ENCODE data around the gene PTCD1. TPM values are rescaled to one million over a fixed set of nuclear protein-coding genes. Genes with fewer than 3 reads are reported as not detected.

PTCD1 gene
- total RNA-seq, 1 experiment from 2014 or later, result 15.0 TPM

DNA sequence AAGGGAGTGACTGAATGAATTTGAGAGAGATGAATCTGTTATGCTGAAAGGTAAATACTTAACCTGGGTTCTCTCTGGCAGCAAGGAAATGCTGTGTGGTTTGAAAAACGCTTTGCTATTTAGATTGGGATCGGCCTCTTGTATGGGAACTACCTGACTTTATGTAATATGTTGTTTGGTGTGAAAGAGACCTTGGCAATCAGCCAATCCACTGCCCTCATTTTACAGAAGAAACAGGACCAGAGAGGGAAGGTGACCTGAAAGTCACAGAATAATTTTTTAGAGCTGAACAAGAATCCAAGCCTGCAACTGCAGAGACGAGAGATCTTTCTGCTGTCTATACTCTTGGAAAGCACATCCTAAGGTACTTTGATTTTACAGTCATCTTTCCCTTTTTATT is 28.8 kb downstream of the PTCD1 start:
- intact Hi-C loops (cut with micrococcal nuclease; ENCODE audit: unreplicated experiment), result no loop called here
- peak overlapping the region; percentile 96 to 100 for H3K4me3 ChIP-seq (ENCODE audit: low read depth in 2 of 2, low read length in 2 of 2)
- H3K27me3 ChIP-seq (ENCODE audit: control insufficient read depth, insufficient read depth, low read length), result no peaks in the 10 kb centered on the region
- ATAC-seq, result no peak
- H3K4me1 ChIP-seq (ENCODE audit: control insufficient read depth, insufficient read depth, low read length), result peaks cover 19% of the 10 kb centered on the region
- CTCF ChIA-PET, result no interaction called here
- BruUV-seq (replicated peaks), result no TSS peak
- H3K9me3 ChIP-seq (ENCODE audit: control insufficient read depth, insufficient read depth, low read depth, low read length), result no peaks in the 10 kb centered on the region
- TF ChIP-seq, protein P1, sequence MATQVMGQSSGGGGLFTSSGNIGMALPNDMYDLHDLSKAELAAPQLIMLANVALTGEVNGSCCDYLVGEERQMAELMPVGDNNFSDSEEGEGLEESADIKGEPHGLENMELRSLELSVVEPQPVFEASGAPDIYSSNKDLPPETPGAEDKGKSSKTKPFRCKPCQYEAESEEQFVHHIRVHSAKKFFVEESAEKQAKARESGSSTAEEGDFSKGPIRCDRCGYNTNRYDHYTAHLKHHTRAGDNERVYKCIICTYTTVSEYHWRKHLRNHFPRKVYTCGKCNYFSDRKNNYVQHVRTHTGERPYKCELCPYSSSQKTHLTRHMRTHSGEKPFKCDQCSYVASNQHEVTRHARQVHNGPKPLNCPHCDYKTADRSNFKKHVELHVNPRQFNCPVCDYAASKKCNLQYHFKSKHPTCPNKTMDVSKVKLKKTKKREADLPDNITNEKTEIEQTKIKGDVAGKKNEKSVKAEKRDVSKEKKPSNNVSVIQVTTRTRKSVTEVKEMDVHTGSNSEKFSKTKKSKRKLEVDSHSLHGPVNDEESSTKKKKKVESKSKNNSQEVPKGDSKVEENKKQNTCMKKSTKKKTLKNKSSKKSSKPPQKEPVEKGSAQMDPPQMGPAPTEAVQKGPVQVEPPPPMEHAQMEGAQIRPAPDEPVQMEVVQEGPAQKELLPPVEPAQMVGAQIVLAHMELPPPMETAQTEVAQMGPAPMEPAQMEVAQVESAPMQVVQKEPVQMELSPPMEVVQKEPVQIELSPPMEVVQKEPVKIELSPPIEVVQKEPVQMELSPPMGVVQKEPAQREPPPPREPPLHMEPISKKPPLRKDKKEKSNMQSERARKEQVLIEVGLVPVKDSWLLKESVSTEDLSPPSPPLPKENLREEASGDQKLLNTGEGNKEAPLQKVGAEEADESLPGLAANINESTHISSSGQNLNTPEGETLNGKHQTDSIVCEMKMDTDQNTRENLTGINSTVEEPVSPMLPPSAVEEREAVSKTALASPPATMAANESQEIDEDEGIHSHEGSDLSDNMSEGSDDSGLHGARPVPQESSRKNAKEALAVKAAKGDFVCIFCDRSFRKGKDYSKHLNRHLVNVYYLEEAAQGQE (IDR thresholded peaks at IDR 0.05; ENCODE audit: insufficient read depth in 1 of 2, low read depth in 2 of 2, low read length in 1 of 2), result no peak
- no peak for TF ChIP-seq POLR2AphosphoS5 (IDR thresholded peaks at IDR 0.05; ENCODE audit: low read depth, low read length)
- TF ChIP-seq TCF7L2 (IDR thresholded peaks at IDR 0.05; ENCODE audit: low read depth, low read length), result no peak
- TF ChIP-seq, protein P2, sequence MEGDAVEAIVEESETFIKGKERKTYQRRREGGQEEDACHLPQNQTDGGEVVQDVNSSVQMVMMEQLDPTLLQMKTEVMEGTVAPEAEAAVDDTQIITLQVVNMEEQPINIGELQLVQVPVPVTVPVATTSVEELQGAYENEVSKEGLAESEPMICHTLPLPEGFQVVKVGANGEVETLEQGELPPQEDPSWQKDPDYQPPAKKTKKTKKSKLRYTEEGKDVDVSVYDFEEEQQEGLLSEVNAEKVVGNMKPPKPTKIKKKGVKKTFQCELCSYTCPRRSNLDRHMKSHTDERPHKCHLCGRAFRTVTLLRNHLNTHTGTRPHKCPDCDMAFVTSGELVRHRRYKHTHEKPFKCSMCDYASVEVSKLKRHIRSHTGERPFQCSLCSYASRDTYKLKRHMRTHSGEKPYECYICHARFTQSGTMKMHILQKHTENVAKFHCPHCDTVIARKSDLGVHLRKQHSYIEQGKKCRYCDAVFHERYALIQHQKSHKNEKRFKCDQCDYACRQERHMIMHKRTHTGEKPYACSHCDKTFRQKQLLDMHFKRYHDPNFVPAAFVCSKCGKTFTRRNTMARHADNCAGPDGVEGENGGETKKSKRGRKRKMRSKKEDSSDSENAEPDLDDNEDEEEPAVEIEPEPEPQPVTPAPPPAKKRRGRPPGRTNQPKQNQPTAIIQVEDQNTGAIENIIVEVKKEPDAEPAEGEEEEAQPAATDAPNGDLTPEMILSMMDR (IDR thresholded peaks at IDR 0.05), result no peak
- TF ChIP-seq SIN3A (IDR thresholded peaks at IDR 0.05; ENCODE audit: borderline replicate concordance, insufficient read depth, low read depth, low read length), result no peak
- in situ Hi-C loops (cut with HindIII; ENCODE audit: low pct_unique_long_range_greater_than_20kb, low sequenced_read_pairs), result no loop called here
- H3K36me3 ChIP-seq (ENCODE audit: control insufficient read depth, insufficient read depth, low read length), result peaks cover 28% of the 10 kb centered on the region
- POLR2A ChIA-PET, result interaction anchor here (0.7 kb wide), 1 partner anchor 39 kb away, joined by 3 read pairs; no protein-coding TSS in a partner anchor
- H3K27ac ChIP-seq (ENCODE audit: low read length), result peak overlapping the region; percentile 98
- no peak for DNase-seq (ENCODE audit: low read depth, low spot score)

GRCh38 chr7:99409192-99409572 is 29.4 kb downstream of the PTCD1 start:
- H3K27me3 ChIP-seq (ENCODE audit: control insufficient read depth, insufficient read depth, low read length), result no peaks in the 10 kb centered on the region
- DNase-seq (ENCODE audit: low read depth, low spot score) (no peak), ATAC-seq (no peak)
- ChIA-PET POLR2A (interaction anchor here (0.5 to 1.5 kb wide), 5 partner anchors 9 to 309 kb away, joined by 3 to 5 read pairs (median 3); no protein-coding TSS in a partner anchor), CTCF (no interaction called here)
- H3K9me3 ChIP-seq (ENCODE audit: control insufficient read depth, insufficient read depth, low read depth, low read length), result no peaks in the 10 kb centered on the region
- intact Hi-C loops (cut with micrococcal nuclease; ENCODE audit: unreplicated experiment), result no loop called here
- peaks cover 28% of the 10 kb centered on the region for H3K36me3 ChIP-seq (ENCODE audit: control insufficient read depth, insufficient read depth, low read length)
- no peak for TF ChIP-seq POLR2AphosphoS5 (IDR thresholded peaks at IDR 0.05; ENCODE audit: low read depth, low read length)
- no peak for TF ChIP-seq SIN3A (IDR thresholded peaks at IDR 0.05; ENCODE audit: borderline replicate concordance, insufficient read depth, low read depth, low read length)
- no peak for TF ChIP-seq TCF7L2 (IDR thresholded peaks at IDR 0.05; ENCODE audit: low read depth, low read length)
- TF ChIP-seq, protein P1 (IDR thresholded peaks at IDR 0.05; ENCODE audit: insufficient read depth in 1 of 2, low read depth in 2 of 2, low read length in 1 of 2), result no peak
- TF ChIP-seq, protein P2 (IDR thresholded peaks at IDR 0.05), result no peak
- peaks cover 19% of the 10 kb centered on the region for H3K4me1 ChIP-seq (ENCODE audit: control insufficient read depth, insufficient read depth, low read length)
- in situ Hi-C loops (cut with HindIII; ENCODE audit: low pct_unique_long_range_greater_than_20kb, low sequenced_read_pairs), result no loop called here
- BruUV-seq (replicated peaks), result no TSS peak
- peak overlapping the region; percentile 96 to 100 for H3K4me3 ChIP-seq (ENCODE audit: low read depth in 2 of 2, low read length in 2 of 2)
- H3K27ac ChIP-seq (ENCODE audit: low read length), result peak overlapping the region; percentile 98

Measured in Panc1 (cell line).